T-helper 2 cell treated with Interferon-gamma antibody and Interleukin-4, amounts not matched to agents 5 μg/mL and 100 μg/mL, for 36 hours (primary cell): ENCODE measurements around the gene OR4F15.
"Not testable (repeated sequence)": the region's sequence is repeated elsewhere in the genome, so short reads cannot be mapped to it uniquely, and the experiment has no call there.

Experiments used
- DNase-seq: peaks from one replicate; pipeline ENCODE4 v3.0.0; 2021; ENCODE audit warnings: low spot score
- H3K27ac Mint-ChIP-seq: one replicate; pipeline ENCODE4 v1.8.0; 2021; ENCODE audit warnings: mild to moderate bottlenecking, mixed read lengths
- H3K27me3 Mint-ChIP-seq: one replicate; pipeline ENCODE4 v1.8.0; 2021; ENCODE audit warnings: low read depth, mixed read lengths
- H3K36me3 Mint-ChIP-seq: one replicate; pipeline ENCODE4 v1.8.0; 2021; ENCODE audit warnings: low read depth, mixed read lengths
- H3K4me1 Mint-ChIP-seq: one replicate; pipeline ENCODE4 v1.8.0; 2021; ENCODE audit warnings: low read depth, mixed read lengths
- H3K4me3 Mint-ChIP-seq: one replicate; pipeline ENCODE4 v1.8.0; 2022; ENCODE audit warnings: mild to moderate bottlenecking, moderate library complexity, mixed read lengths
- H3K9me3 Mint-ChIP-seq: one replicate; pipeline ENCODE4 v1.8.0; 2021; ENCODE audit warnings: mixed read lengths

The OR4F15 gene

DNA sequence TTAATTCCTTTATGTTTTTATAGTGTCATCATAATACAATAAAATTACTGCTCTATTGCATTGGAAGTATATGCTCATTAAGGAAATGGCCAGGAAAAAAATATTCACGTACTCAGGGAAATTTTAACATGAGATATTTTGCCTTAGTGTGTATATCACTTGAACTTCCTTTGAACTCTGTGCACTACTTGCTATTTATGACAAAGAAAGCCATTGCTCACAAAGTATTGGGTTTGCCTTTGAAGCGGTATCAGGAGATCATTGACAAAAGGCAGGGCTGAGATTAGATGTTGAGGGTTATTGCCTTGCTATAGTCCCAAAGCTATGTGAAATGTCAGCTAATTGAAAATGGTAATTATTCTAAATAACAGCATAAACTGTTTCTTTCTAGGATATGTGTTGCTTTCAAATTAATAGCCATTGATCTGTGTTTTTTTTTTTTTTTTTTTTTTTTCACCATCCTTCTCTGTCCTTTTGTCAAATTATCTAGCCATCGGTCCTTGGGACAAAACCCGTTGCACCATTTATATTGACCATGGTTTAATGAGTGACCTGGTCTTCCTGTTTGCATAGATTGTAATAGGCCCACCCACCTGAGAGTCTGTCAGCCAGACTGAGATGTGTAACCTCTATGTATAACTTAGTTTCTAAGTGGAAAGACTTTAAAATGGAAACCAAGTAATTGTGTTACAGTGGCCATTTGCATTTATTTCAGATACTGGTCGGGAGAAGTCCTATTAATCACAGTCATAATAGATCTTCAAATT, 23.3 kb upstream of the OR4F15 start:
- not testable (repeated sequence) for DNase-seq, H3K36me3 Mint-ChIP-seq, H3K4me3 Mint-ChIP-seq, H3K4me1 Mint-ChIP-seq, H3K27ac Mint-ChIP-seq, H3K9me3 Mint-ChIP-seq
- H3K27me3 Mint-ChIP-seq = peaks cover 12% of the 10 kb centered on the region

- not testable (repeated sequence) for H3K36me3 Mint-ChIP-seq, H3K9me3 Mint-ChIP-seq, H3K27ac Mint-ChIP-seq, H3K4me3 Mint-ChIP-seq, H3K27me3 Mint-ChIP-seq, DNase-seq, H3K4me1 Mint-ChIP-seq
These were observed 21.3 kb upstream of the OR4F15 start for GRCh38 chr15:101790748-101791147.

- H3K27ac Mint-ChIP-seq, H3K9me3 Mint-ChIP-seq, H3K36me3 Mint-ChIP-seq, H3K27me3 Mint-ChIP-seq, H3K4me3 Mint-ChIP-seq, H3K4me1 Mint-ChIP-seq, DNase-seq: not testable (repeated sequence)
These were observed 18.0 kb upstream of the OR4F15 start for GRCh38 chr15:101793981-101794380.

DNA sequence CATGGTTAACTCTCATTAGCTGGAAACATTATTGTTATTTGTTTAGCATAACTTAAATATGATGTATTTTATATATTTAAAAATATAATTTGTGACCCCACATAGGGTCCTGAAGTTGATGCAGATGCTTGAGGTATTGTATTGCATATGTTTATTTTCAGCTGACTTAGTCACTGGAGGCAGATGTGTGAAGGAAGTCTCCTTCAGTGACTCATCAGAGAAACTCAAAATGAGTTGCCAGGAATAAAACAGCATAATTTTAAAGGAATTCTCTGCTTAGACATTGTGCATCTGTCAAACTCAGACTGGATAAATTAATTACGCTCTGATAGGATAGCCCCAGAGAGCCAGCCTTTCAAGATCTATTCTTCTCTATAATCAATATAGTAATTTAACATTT, 16.5 kb upstream of the OR4F15 start:
- DNase-seq = no peak
- no peaks in the 10 kb centered on the region for H3K36me3 Mint-ChIP-seq
- no peak overlapping the region for H3K4me3 Mint-ChIP-seq
- no peak overlapping the region for H3K27ac Mint-ChIP-seq
- H3K9me3 Mint-ChIP-seq = no peaks in the 10 kb centered on the region
- no peaks in the 10 kb centered on the region for H3K4me1 Mint-ChIP-seq
- H3K27me3 Mint-ChIP-seq = peaks cover 3% of the 10 kb centered on the region

GRCh38 chr15:101799665-101800064, 12.3 kb upstream of the OR4F15 start:
- Mint-ChIP-seq H3K4me3 (no peak overlapping the region), H3K27me3 (peaks cover 3% of the 10 kb centered on the region), H3K27ac (no peak overlapping the region), H3K9me3 (no peaks in the 10 kb centered on the region), H3K36me3 (no peaks in the 10 kb centered on the region), H3K4me1 (no peaks in the 10 kb centered on the region)
- no peak for DNase-seq

- Mint-ChIP-seq H3K4me1 (no peaks in the 10 kb centered on the region), H3K9me3 (no peaks in the 10 kb centered on the region), H3K4me3 (no peak overlapping the region), H3K36me3 (no peaks in the 10 kb centered on the region), H3K27me3 (peaks cover 3% of the 10 kb centered on the region), H3K27ac (no peak overlapping the region)
- no peak for DNase-seq
These were observed 11.0 kb upstream of the OR4F15 start for GRCh38 chr15:101801048-101801447.

DNA sequence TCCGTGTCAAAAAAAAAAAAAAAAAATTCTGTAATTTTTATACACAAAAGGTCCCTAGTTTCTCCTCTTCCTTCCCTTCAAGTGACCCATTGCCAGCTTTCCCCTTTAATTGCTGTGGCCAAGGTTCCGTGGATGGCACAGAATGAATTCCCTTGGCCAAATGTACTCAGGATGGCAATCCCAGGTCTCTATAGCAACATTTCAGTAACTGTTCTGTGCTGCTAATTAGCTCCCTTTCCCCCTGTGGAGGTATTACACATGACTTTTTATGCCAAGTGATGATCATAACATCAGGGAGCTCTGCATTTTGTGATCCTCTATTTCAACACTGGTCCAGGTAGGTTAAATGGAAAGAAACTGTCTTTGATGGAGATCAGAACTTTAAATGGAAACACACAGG, 8.8 kb upstream of the OR4F15 start, which contains the start of gene OR4F6:
Gene OR4F6 (plus strand): TSS at position 301 of the 400 bp plus-strand sequence. CDS start 2,211 bp downstream, outside the sequence.
- Mint-ChIP-seq H3K36me3 (no peaks in the 10 kb centered on the region), H3K27ac (no peak within 1 kb of the TSS), H3K4me1 (no peaks in the 10 kb centered on the region), H3K9me3 (no peaks in the 10 kb centered on the region), H3K4me3 (no peak within 1 kb of the TSS), H3K27me3 (peaks cover 3% of the 10 kb centered on the region)
- DNase-seq = no peak

GRCh38 chr15:101803676-101804075, 8.3 kb upstream of the OR4F15 start:
- no peak overlapping the region for H3K27ac Mint-ChIP-seq
- DNase-seq = no peak
- H3K9me3 Mint-ChIP-seq = no peaks in the 10 kb centered on the region
- no peaks in the 10 kb centered on the region for H3K36me3 Mint-ChIP-seq
- no peak overlapping the region for H3K4me3 Mint-ChIP-seq
- H3K4me1 Mint-ChIP-seq = no peaks in the 10 kb centered on the region
- H3K27me3 Mint-ChIP-seq = peaks cover 3% of the 10 kb centered on the region

GRCh38 chr15:101804375-101804774, 7.6 kb upstream of the OR4F15 start:
- Mint-ChIP-seq H3K4me3 (no peak overlapping the region), H3K27me3 (peaks cover 3% of the 10 kb centered on the region)

DNA sequence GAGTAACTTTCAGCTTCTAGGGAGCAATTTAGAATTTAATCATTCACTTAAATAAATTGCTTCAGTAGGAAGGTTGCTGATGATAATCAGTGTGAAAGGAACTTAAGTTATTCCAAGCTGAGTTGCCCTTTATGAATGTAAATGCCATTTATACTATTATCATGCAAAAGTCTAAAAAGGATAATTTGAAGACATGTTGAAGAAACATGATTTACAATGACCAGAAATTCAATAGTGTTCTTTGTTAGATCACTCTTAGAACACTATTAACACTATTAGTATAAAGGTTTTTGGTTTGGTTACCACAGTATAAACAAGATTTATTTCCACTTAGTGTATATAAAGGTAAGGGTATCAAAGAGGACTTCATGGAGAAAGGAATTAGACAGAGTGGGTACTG, 7.1 kb upstream of the OR4F15 start:
- peaks cover 3% of the 10 kb centered on the region for H3K27me3 Mint-ChIP-seq
- no peak overlapping the region for H3K4me3 Mint-ChIP-seq

More at GRCh38 chr15:101804375-101804774, 7.6 kb upstream of the OR4F15 start:
- no peaks in the 10 kb centered on the region for H3K9me3 Mint-ChIP-seq
- H3K4me1 Mint-ChIP-seq = no peaks in the 10 kb centered on the region
- H3K36me3 Mint-ChIP-seq = no peaks in the 10 kb centered on the region
- DNase-seq = no peak
- H3K27ac Mint-ChIP-seq = no peak overlapping the region

DNA sequence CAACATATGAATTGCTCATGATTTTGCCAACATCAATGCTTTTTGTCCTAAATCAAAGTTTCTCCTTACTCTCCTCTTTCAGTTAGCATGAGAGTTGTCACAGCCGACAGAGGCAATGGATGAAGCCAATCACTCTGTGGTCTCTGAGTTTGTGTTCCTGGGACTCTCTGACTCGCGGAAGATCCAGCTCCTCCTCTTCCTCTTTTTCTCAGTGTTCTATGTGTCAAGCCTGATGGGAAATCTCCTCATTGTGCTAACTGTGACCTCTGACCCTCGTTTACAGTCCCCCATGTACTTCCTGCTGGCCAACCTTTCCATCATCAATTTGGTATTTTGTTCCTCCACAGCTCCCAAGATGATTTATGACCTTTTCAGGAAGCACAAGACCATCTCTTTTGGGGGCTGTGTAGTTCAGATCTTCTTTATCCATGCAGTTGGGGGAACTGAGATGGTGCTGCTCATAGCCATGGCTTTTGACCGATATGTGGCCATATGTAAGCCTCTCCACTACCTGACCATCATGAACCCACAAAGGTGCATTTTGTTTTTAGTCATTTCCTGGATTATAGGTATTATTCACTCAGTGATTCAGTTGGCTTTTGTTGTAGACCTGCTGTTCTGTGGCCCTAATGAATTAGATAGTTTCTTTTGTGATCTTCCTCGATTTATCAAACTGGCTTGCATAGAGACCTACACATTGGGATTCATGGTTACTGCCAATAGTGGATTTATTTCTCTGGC, 6.2 kb upstream of the OR4F15 start:
- H3K36me3 Mint-ChIP-seq = no peaks in the 10 kb centered on the region
- H3K27ac Mint-ChIP-seq = no peak overlapping the region
- H3K4me1 Mint-ChIP-seq = no peaks in the 10 kb centered on the region
- DNase-seq = no peak
- H3K27me3 Mint-ChIP-seq = peaks cover 3% of the 10 kb centered on the region
- H3K4me3 Mint-ChIP-seq = no peak overlapping the region
- H3K9me3 Mint-ChIP-seq = no peaks in the 10 kb centered on the region

More for the DNA sequence above, 7.1 kb upstream of the OR4F15 start:
- no peak for DNase-seq
- Mint-ChIP-seq H3K27ac (no peak overlapping the region), H3K36me3 (no peaks in the 10 kb centered on the region), H3K4me1 (no peaks in the 10 kb centered on the region), H3K9me3 (no peaks in the 10 kb centered on the region)

DNA sequence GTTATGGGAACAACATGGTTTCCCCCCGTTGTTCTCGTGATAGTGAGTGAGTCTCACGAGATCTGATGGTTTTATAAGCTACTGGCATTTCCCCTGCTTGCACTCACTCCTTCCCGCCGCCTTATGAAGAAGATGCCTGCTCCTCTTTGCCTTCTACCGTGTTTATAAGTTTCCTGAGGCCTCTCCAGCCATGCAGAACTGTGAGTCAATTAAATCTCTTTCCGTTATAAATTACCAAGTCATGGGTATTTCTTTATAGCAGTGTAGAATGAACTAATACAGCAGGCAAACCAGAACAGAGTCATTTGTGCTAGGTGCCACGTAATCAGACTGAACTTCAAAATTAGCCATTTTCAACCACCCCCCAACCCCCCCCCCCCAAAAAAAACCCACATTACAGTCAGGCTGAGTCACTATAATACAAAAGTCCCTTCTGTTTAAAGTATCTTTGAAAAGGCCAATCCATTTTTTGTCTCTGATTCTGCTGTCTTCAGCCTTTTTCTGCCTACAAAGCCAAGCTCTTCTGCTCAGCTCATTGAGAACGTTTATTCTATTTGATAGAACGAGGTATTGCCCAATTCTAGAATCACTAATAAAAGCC, 4.6 kb upstream of the OR4F15 start:
- Mint-ChIP-seq H3K27me3 (peaks cover 3% of the 10 kb centered on the region), H3K4me3 (no peak overlapping the region), H3K27ac (no peak overlapping the region), H3K36me3 (no peaks in the 10 kb centered on the region), H3K9me3 (no peaks in the 10 kb centered on the region), H3K4me1 (no peaks in the 10 kb centered on the region)
- no peak for DNase-seq

- H3K27me3 Mint-ChIP-seq = peaks cover 3% of the 10 kb centered on the region
- H3K36me3 Mint-ChIP-seq = no peaks in the 10 kb centered on the region
- no peaks in the 10 kb centered on the region for H3K4me1 Mint-ChIP-seq
- no peaks in the 10 kb centered on the region for H3K9me3 Mint-ChIP-seq
- H3K4me3 Mint-ChIP-seq = no peak overlapping the region
- no peak overlapping the region for H3K27ac Mint-ChIP-seq
- no peak for DNase-seq
These were observed 3.8 kb upstream of the OR4F15 start for GRCh38 chr15:101808201-101808600.

DNA sequence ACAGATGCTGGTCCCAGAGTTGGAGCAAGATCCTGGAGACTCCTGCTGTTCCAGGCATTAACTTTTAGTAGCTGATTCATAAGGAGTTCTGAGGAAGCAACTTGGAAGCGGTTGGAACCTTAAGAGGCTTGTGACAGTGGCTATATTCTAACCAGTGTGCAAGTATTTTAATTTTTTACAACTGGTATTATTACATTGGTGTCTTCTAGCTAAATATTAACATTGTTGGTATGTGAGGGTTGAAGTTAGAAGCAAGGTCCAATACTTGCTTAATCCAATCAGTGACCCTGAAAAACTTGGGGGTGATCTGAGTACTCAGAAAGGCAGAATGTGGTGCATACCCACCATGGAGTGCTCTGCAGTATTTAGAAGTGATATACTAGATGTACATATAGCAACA, 1.5 kb upstream of the OR4F15 start:
- Mint-ChIP-seq H3K36me3 (no peaks in the 10 kb centered on the region), H3K27me3 (peaks cover 2% of the 10 kb centered on the region), H3K4me1 (no peaks in the 10 kb centered on the region), H3K27ac (no peak overlapping the region), H3K9me3 (no peaks in the 10 kb centered on the region), H3K4me3 (no peak overlapping the region)
- DNase-seq = no peak
